Adipocyte (in vitro differentiated cells): ENCODE data around the gene DHRSX.
"Not testable (repeated sequence)": the region's sequence is repeated elsewhere in the genome, so short reads cannot be mapped to it uniquely, and the experiment has no call there.

Experiments
- DNase-seq: peaks from one replicate; pipeline ENCODE4 v3.0.0-alpha.2; 2015; ENCODE audit warnings: low read depth
- H3K27me3 ChIP-seq: replicated peaks from 2 replicates; pipeline ENCODE4 v1.7.0; 2013; ENCODE audit warnings: mild to moderate bottlenecking, low read length, moderate library complexity; ENCODE audit not compliant: control insufficient read depth, insufficient read depth
- H3K36me3 ChIP-seq: 2 replicates; pipeline ENCODE4 v1.7.0; 2013; ENCODE audit warnings: low read length, mild to moderate bottlenecking, moderate library complexity; ENCODE audit not compliant: control insufficient read depth, insufficient read depth, severe bottlenecking
- H3K4me1 ChIP-seq: 2 replicates; pipeline ENCODE4 v1.7.0; 2013; ENCODE audit warnings: mild to moderate bottlenecking, low read length, moderate library complexity; ENCODE audit not compliant: control insufficient read depth, insufficient read depth
- H3K4me3 ChIP-seq: 2 replicates; pipeline ENCODE4 v1.7.0; 2013; ENCODE audit warnings: mild to moderate bottlenecking, low read length, moderate library complexity
- H3K9ac ChIP-seq: 2 replicates; pipeline ENCODE4 v1.7.0; 2013; ENCODE audit warnings: mild to moderate bottlenecking, low read length, moderate library complexity
- H3K9me3 ChIP-seq: 2 replicates; pipeline ENCODE4 v1.7.0; 2013; ENCODE audit warnings: mild to moderate bottlenecking, low read length, moderate library complexity; ENCODE audit not compliant: control insufficient read depth

The DHRSX gene

DNA sequence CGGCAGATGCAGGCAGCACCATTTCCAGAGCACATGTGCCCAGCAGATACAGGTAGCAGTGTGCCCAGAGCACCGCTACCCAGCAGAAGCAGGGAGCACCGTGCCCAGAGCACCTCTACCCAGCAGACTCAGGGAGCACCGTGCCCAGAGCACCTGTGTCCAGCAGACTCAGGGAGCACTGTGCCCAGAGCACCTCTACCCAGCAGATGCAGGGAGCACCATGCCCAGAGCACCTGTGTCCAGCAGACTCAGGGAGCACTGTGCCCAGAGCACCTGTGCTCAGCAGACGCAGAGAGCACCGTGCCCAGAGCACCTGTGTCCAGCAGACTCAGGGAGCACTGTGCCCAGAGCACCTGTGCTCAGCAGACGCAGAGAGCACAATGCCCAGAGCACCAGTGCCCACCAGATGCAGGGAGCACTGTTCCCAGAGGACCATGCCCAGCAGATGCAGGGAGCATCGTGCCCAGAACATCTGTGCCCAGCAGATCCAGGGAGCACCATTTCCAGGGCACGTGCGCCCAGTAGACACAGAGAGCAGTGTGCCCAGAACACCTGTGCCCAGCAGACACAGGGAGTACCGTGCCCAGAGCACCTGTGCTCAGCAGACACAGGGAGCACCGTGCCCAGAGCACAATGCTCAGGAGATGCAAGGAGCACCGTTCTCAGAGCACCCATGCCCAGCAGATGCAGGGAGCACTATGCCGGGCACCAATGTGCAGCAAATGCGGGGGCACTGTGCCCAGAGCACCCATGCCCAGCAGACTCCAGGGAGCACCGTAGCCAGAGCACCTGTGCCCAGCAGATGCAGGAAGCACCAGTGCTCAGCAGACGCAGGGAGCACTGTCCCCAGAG is 236.4 kb downstream of the DHRSX start:
- no peak overlapping the region for H3K4me3 ChIP-seq
- H3K27me3 ChIP-seq = no peaks in the 10 kb centered on the region
- no peaks in the 10 kb centered on the region for H3K36me3 ChIP-seq
- no peak for DNase-seq
- no peaks in the 10 kb centered on the region for H3K9me3 ChIP-seq
- no peaks in the 10 kb centered on the region for H3K4me1 ChIP-seq
- no peak overlapping the region for H3K9ac ChIP-seq

DNA sequence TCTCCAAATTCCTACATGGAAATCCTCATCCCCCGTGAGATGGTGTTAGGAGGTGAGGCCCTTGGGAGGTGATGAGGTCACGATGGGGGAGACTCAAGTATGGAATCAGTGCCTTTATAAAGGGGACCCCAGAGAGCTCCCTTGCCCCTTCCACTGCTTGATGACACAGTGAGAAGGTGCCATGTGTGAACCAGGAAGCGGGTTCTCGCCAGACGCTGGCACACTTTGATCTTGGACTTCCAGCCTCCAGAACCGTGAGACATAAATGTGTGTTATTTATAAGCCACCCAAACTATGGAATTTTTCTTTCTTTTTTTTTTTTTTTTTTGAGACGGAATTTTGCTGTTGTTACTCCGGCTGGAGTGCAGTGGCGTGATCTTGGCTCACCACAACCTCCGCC is 237.6 kb downstream of the DHRSX start:
- Histone ChIP-seq H3K4me1 (no peaks in the 10 kb centered on the region), H3K9ac (no peak overlapping the region), H3K36me3 (no peaks in the 10 kb centered on the region), H3K4me3 (no peak overlapping the region), H3K27me3 (no peaks in the 10 kb centered on the region), H3K9me3 (no peaks in the 10 kb centered on the region)
- DNase-seq = no peak

DNA sequence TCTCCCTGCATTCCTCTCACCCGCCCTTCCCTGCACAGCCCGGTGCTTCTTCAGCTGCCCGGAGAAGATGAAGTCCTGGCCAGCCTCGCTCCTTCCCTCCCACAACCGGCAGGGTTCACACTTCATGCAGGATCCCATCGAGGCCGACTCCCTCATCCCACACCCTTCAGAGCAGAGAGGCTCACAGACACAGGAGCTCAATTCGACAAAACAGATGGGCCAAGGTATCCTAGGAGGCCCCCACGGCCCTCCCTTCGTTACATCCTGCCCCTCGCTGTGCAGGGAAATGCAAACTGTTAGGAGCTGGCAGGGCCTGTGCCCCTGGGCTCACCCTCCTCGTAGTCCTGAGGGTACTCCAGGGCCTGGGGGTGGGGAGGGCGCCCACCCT is 238.1 kb downstream of the DHRSX start:
- no peak overlapping the region for H3K9ac ChIP-seq
- no peaks in the 10 kb centered on the region for H3K27me3 ChIP-seq
- no peaks in the 10 kb centered on the region for H3K9me3 ChIP-seq
- H3K4me1 ChIP-seq = no peaks in the 10 kb centered on the region
- no peak for DNase-seq
- H3K36me3 ChIP-seq = no peaks in the 10 kb centered on the region
- no peak overlapping the region for H3K4me3 ChIP-seq

DNA sequence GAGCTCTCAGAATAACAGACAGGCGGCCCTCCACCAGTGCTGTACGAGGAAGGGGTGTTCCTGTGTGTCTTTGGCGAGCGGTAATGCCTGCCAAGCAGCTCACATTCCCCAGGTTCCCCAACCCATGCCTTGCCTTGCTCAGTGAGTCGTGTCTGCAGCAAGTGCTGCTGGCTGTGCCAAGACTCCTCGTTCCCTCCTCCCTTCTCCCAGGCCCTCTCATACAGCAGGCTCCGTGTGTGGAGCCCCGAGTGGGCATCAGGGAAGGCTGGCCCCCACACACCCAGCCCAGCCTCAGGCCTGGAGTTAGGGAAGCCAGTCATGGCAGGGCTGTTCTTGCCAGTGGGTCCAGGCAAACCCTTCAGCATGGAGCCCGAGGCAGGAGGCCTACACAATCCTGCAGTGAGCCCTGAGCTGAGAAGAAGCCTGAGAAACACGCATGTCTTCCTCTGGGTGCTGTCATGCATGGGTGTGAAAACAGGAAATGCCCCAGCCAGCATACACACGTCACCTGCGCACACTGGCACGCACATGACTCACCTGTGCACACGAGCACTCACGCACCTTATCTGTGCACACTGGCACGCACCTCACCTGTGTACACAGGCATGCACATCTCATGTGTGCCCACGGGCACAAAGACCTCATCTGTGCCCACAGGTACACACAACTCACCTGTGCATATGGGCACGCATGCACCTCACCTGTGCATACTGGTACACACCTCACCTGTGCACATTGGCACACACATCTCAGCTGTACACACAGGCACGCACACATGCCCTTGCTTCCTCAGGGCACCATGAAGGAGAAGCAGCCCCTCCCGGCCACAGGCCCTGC is 238.7 kb downstream of the DHRSX start:
- no peak for DNase-seq
- H3K9ac ChIP-seq = no peak overlapping the region
- H3K4me3 ChIP-seq = no peak overlapping the region
- H3K4me1 ChIP-seq = no peaks in the 10 kb centered on the region
- H3K9me3 ChIP-seq = no peaks in the 10 kb centered on the region
- H3K27me3 ChIP-seq = no peaks in the 10 kb centered on the region
- H3K36me3 ChIP-seq = no peaks in the 10 kb centered on the region

DNA sequence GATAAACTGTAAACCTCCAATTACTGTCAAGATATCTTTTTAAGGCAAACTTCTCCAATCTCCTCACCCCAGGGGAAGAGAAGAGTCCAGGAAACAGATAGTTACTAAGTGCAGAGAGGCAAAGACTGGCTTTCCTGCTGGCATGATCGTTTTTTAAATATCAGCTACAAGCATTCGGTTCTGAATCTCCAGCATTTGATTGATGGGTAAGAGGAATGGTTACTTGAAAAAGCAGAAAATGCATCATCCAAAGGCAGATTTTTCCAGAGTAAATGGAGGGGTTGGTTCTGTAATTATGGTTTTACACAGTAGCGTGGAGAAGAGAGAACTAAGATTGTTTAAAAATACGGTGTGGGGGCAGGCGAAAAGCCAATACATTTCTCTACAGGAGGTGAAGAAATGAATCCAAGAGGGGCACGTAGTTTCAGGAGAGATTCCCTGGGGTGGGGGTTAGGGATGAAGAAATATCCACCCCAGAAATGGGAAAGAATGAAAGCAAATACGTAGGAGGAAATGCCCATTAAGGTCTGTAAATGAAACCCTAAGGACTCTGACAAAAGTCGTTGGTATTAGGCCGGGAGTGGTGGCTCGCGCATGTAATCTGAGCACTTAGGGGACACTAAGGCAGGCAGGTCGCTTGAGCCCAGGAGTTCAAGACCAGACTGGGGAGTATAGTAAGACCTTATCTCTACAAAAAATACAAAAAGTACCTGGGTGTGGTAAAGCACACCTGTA is 248.3 kb downstream of the DHRSX start:
- no peaks in the 10 kb centered on the region for H3K36me3 ChIP-seq
- H3K9ac ChIP-seq = no peak overlapping the region
- no peak overlapping the region for H3K4me3 ChIP-seq
- DNase-seq = no peak
- H3K4me1 ChIP-seq = no peaks in the 10 kb centered on the region
- H3K9me3 ChIP-seq = no peaks in the 10 kb centered on the region
- H3K27me3 ChIP-seq = no peaks in the 10 kb centered on the region

DNA sequence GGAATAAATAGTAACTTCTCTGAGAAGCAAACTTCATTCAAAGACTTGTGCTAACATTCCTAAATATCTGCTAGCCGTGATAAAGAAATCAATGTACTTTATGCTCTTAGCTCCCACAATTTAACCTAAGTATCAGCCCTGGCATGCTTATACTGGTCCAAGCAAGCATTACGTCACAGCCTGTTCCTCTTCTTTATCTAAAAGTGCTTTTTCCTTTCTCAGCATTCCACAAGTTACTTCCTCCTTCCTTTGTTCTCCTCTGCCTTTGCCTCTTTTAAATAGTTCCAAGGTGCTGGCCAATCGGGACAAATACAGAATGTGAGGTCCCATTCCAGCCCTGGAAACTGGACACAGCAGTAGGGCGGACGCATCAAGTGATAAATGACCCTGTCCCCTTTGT is 249.6 kb downstream of the DHRSX start:
- no peaks in the 10 kb centered on the region for H3K27me3 ChIP-seq

DNA sequence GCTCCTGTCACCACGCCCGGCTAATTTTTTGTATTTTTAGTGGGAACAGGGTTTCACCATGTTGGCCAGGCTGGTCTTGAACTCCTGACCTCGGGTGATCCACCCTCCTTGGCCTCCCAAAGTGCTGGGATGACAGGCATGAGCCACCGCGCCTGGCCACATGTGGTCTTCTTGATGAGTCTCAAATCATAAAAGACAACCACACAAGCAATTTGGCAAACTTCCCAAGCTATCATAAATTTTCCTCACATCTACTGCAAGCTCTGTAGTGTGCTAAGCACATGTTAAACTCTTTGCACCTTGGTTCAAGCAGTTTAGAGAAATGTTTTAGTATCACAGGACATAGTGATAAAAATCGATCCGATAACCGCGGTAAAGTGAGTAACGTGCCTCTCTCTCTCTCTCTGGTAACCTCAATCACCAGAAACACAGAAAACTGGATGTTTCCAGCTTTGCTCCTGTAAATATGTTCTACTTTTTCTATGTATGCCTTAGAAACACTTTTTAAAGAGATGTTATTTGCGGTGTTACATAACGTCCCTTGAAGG is 256.8 kb downstream of the DHRSX start:
- Histone ChIP-seq H3K36me3 (peaks cover 8% of the 10 kb centered on the region), H3K9me3 (no peaks in the 10 kb centered on the region), H3K27me3 (no peaks in the 10 kb centered on the region), H3K4me3 (no peak overlapping the region), H3K4me1 (no peaks in the 10 kb centered on the region), H3K9ac (no peak overlapping the region)
- DNase-seq = no peak

More for the DNA sequence above, 249.6 kb downstream of the DHRSX start:
- H3K36me3 ChIP-seq = no peaks in the 10 kb centered on the region
- H3K4me3 ChIP-seq = no peak overlapping the region
- no peaks in the 10 kb centered on the region for H3K4me1 ChIP-seq
- no peaks in the 10 kb centered on the region for H3K9me3 ChIP-seq
- H3K9ac ChIP-seq = no peak overlapping the region
- no peak for DNase-seq

DNA sequence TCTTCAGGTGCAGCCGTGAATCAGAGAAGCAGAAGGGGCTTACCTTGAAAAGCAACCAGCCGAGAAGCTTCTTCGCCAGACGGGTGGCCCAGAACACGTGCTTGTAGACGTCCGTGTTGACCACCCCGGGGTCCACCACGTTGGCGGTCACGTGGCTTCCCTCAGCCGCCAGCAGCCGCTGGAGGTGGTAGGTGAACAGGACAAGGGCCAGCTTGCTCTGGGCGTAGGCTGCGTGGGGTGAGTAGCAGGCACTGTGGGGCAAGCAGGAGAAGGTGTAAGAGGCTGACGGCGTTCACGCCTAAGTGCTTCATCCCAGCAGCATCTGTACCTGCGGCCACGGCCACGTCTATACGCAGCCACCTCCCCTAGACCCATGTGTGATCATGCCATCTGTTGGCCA is 257.8 kb downstream of the DHRSX start:
- H3K9ac ChIP-seq = no peak overlapping the region
- no peaks in the 10 kb centered on the region for H3K9me3 ChIP-seq
- H3K4me3 ChIP-seq = no peak overlapping the region
- H3K36me3 ChIP-seq = peaks cover 8% of the 10 kb centered on the region
- no peaks in the 10 kb centered on the region for H3K4me1 ChIP-seq
- H3K27me3 ChIP-seq = no peaks in the 10 kb centered on the region
- no peak for DNase-seq

DNA sequence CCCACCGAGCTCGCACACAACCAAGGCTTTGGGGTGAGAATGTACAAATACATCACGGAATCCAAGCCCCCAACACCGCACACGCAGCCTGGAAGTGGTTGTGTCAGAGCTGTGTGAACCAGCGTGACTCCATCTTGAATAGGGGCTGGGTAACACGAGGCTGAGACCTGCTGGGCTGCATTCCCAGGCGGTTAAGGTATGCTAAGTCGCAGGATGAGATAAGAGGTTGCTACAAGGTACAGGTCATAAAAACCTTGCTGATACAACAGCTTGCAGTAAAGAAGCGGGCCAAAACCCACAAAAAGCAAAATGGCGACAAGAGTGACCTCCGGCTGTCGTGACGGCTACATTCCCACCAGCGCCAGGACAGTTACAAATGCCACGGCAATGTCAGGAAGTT is 258.4 kb downstream of the DHRSX start:
- H3K36me3 ChIP-seq = peaks cover 8% of the 10 kb centered on the region
- H3K9ac ChIP-seq = no peak overlapping the region
- H3K27me3 ChIP-seq = no peaks in the 10 kb centered on the region
- DNase-seq = no peak
- H3K4me1 ChIP-seq = no peaks in the 10 kb centered on the region
- H3K9me3 ChIP-seq = no peaks in the 10 kb centered on the region
- H3K4me3 ChIP-seq = no peak overlapping the region

DNA sequence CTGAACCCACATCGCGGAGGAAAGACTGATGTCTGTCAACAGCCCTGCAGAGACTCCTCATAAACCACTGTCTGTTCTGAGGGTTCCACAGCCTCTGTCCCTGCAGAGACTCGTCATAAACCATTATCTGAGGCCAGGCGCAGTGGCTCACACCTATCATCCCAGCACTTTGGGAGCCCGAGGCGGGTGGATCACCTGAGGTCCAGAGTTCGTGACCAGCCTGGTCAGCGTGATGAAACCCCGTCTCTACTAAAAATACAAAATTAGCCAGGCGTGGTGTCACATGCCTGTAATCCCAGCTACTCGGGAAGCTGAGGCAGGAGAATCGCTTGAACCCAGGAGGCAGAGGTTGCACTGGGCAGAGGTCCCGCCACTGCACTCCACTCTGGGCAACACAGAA is 259.3 kb downstream of the DHRSX start:
- not testable (repeated sequence) for DNase-seq, H3K4me1 ChIP-seq, H3K9me3 ChIP-seq, H3K36me3 ChIP-seq, H3K27me3 ChIP-seq, H3K9ac ChIP-seq, H3K4me3 ChIP-seq

DNA sequence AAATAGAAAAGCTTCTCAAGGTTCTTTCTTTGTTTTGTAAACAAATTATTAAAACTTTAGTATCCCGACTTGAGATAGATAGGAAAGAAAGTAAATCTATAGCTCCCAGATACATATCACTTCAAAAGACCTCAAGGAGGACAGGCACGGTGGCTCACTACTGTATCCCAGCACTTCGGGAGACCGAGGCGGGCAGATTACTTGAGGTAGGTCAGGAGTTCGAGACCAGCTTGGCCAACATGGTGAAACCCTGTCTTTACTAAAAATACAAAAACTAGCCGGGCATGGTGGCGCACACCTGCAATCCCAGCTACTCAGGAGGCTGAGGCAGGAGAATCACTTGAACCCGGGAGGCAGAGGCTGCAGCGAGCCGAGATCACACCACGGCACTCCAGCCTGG is 260.0 kb downstream of the DHRSX start:
- not testable (repeated sequence) for H3K9ac ChIP-seq, H3K4me1 ChIP-seq, H3K4me3 ChIP-seq, H3K9me3 ChIP-seq, H3K27me3 ChIP-seq, H3K36me3 ChIP-seq, DNase-seq
